ENCODE data around the gene PTPRT.

PTPRT gene

GRCh38 chr20:42565235-42565995 is 624.3 kb downstream of the PTPRT start:
- no peak for TF ChIP-seq TCF12 (IDR thresholded peaks at IDR 0.05; ENCODE audit: low read depth)
- no peak for TF ChIP-seq EP300 (IDR thresholded peaks at IDR 0.05; ENCODE audit: borderline replicate concordance)
- no peak for TF ChIP-seq YY1 (IDR thresholded peaks at IDR 0.05; ENCODE audit: low read depth)
- no peak for TF ChIP-seq MAX (IDR thresholded peaks at IDR 0.05)
- no peak for TF ChIP-seq CEBPB (IDR thresholded peaks at IDR 0.05)
- no peak for TF ChIP-seq ZBTB7A (IDR thresholded peaks at IDR 0.05; ENCODE audit: low read depth)
- TF ChIP-seq NFIC (IDR thresholded peaks at IDR 0.05) = no peak
- no peak for TF ChIP-seq RAD21 (IDR thresholded peaks at IDR 0.05; ENCODE audit: low read depth)
- no peak for TF ChIP-seq TAF1 (IDR thresholded peaks at IDR 0.05; ENCODE audit: low read depth)
- no peak for TF ChIP-seq USF1 (IDR thresholded peaks at IDR 0.05)
- no peak for TF ChIP-seq CREB1 (IDR thresholded peaks at IDR 0.05; ENCODE audit: low read depth)
- TF ChIP-seq REST (IDR thresholded peaks at IDR 0.05; ENCODE audit: low read depth) = no peak
- TF ChIP-seq FOXM1 (IDR thresholded peaks at IDR 0.05; ENCODE audit: borderline replicate concordance, low read depth) = no peak
- no peak for TF ChIP-seq TEAD4 (IDR thresholded peaks at IDR 0.05)
- no peak for TF ChIP-seq EGR1 (IDR thresholded peaks at IDR 0.05)

- TF ChIP-seq TCF12 (IDR thresholded peaks at IDR 0.05; ENCODE audit: low read depth) = no peak
- TF ChIP-seq FOXM1 (IDR thresholded peaks at IDR 0.05; ENCODE audit: borderline replicate concordance, low read depth) = no peak
These were observed 630.0 kb downstream of the PTPRT start for GRCh38 chr20:42559665-42560064.

GRCh38 chr20:42556575-42556974 is 633.1 kb downstream of the PTPRT start:
- TF ChIP-seq REST (IDR thresholded peaks at IDR 0.05; ENCODE audit: low read depth) = no peak
- TF ChIP-seq RAD21 (IDR thresholded peaks at IDR 0.05; ENCODE audit: low read depth) = no peak
- TF ChIP-seq MAX (IDR thresholded peaks at IDR 0.05) = no peak
- TF ChIP-seq EP300 (IDR thresholded peaks at IDR 0.05; ENCODE audit: borderline replicate concordance) = no peak
- no peak for TF ChIP-seq TCF12 (IDR thresholded peaks at IDR 0.05; ENCODE audit: low read depth)
- no peak for TF ChIP-seq YY1 (IDR thresholded peaks at IDR 0.05; ENCODE audit: low read depth)
- TF ChIP-seq TAF1 (IDR thresholded peaks at IDR 0.05; ENCODE audit: low read depth) = no peak
- TF ChIP-seq EGR1 (IDR thresholded peaks at IDR 0.05) = no peak
- no peak for TF ChIP-seq CEBPB (IDR thresholded peaks at IDR 0.05)
- no peak for TF ChIP-seq NFIC (IDR thresholded peaks at IDR 0.05)
- no peak for TF ChIP-seq TEAD4 (IDR thresholded peaks at IDR 0.05)
- no peak for TF ChIP-seq ZBTB7A (IDR thresholded peaks at IDR 0.05; ENCODE audit: low read depth)

GRCh38 chr20:42553374-42553773 is 636.3 kb downstream of the PTPRT start:
- no peak for TF ChIP-seq NFIC (IDR thresholded peaks at IDR 0.05)
- no peak for TF ChIP-seq CREB1 (IDR thresholded peaks at IDR 0.05; ENCODE audit: low read depth)
- no peak for TF ChIP-seq FOXM1 (IDR thresholded peaks at IDR 0.05; ENCODE audit: borderline replicate concordance, low read depth)
- no peak for TF ChIP-seq TEAD4 (IDR thresholded peaks at IDR 0.05)
- TF ChIP-seq ZBTB7A (IDR thresholded peaks at IDR 0.05; ENCODE audit: low read depth) = no peak
- no peak for TF ChIP-seq TCF12 (IDR thresholded peaks at IDR 0.05; ENCODE audit: low read depth)
- no peak for TF ChIP-seq REST (IDR thresholded peaks at IDR 0.05; ENCODE audit: low read depth)
- no peak for TF ChIP-seq RAD21 (IDR thresholded peaks at IDR 0.05; ENCODE audit: low read depth)
- no peak for TF ChIP-seq MAX (IDR thresholded peaks at IDR 0.05)
- TF ChIP-seq TAF1 (IDR thresholded peaks at IDR 0.05; ENCODE audit: low read depth) = no peak
- TF ChIP-seq EGR1 (IDR thresholded peaks at IDR 0.05) = no peak
- TF ChIP-seq EP300 (IDR thresholded peaks at IDR 0.05; ENCODE audit: borderline replicate concordance) = no peak
- no peak for TF ChIP-seq CEBPB (IDR thresholded peaks at IDR 0.05)
- TF ChIP-seq YY1 (IDR thresholded peaks at IDR 0.05; ENCODE audit: low read depth) = no peak
- no peak for TF ChIP-seq USF1 (IDR thresholded peaks at IDR 0.05)

Data from Ishikawa (cell line).